IMR-90 (cell line): ENCODE results near the gene LY9. TPM values are rescaled to one million over a fixed set of nuclear protein-coding genes. Genes with fewer than 3 reads are reported as not detected.

Source experiments
- ATAC-seq: fragments of 200-7000 bp; cut with Tn5 transposase; 2 replicates; pipeline ENCODE4 v1.9.1; 2020; ENCODE audit warnings: low read depth, mild to moderate bottlenecking, moderate library complexity
- BruUV-seq: library from RNA; stranded (reverse); fragments of 400-500 nt; replicated peaks from 2 replicates; lab custom pipeline; 2021; lab: Mats Ljungman, UMichigan
- CTCF ChIA-PET: fragments of 300-600 bp; formaldehyde crosslinking; extraction: SDS; loops from one replicate; lab custom pipeline; 2021; ENCODE audit warnings: antibody characterized with exemption; lab: Yijun Ruan, JAX
- POLR2A ChIA-PET: fragments of 300-600 bp; sonication (Branson Sonifier 250); formaldehyde crosslinking; loops from one replicate; lab custom pipeline; 2022; ENCODE audit warnings: antibody characterized with exemption; ENCODE audit not compliant: unreplicated experiment; lab: Charles Lee
- DNase-seq: peaks from one replicate; pipeline ENCODE4 v3.0.0; 2013
- H2AFZ ChIP-seq: replicated peaks from 2 replicates; pipeline ENCODE3; 2013; ENCODE audit warnings: low read length, mild to moderate bottlenecking; ENCODE audit not compliant: poor library complexity
- H2AK5ac ChIP-seq: 2 replicates; pipeline ENCODE4 v1.6.1; 2013; ENCODE audit warnings: low read depth, low read length, inconsistent platforms
- H2AK9ac ChIP-seq: replicated peaks from 2 replicates; pipeline ENCODE3; 2013; ENCODE audit warnings: mild to moderate bottlenecking, low read depth, low read length, moderate library complexity; ENCODE audit not compliant: poor library complexity
- H2BK120ac ChIP-seq: 2 replicates; pipeline ENCODE4 v1.6.1; 2013; ENCODE audit warnings: low read depth, low read length, inconsistent platforms
- H2BK15ac ChIP-seq: 3 replicates; pipeline ENCODE4 v1.6.1; 2013; ENCODE audit warnings: low read depth, low read length, inconsistent platforms
- H2BK20ac ChIP-seq: 2 replicates; pipeline ENCODE4 v1.6.1; 2013; ENCODE audit warnings: low read depth, mild to moderate bottlenecking, inconsistent platforms, low read length, moderate library complexity
- H2BK5ac ChIP-seq: 2 replicates; pipeline ENCODE4 v1.6.1; 2013; ENCODE audit warnings: mild to moderate bottlenecking, low read depth, low read length, inconsistent platforms; ENCODE audit not compliant: poor library complexity, severe bottlenecking
- H3K14ac ChIP-seq: replicated peaks from 2 replicates; pipeline ENCODE4 v1.6.1; 2013; ENCODE audit warnings: low read depth, low read length, inconsistent platforms
- H3K18ac ChIP-seq: 2 replicates; pipeline ENCODE4 v1.6.1; 2013; ENCODE audit warnings: low read depth, low read length, control low read depth
- H3K23ac ChIP-seq: 2 replicates; pipeline ENCODE4 v1.6.1; 2013; ENCODE audit warnings: low read depth, low read length, inconsistent platforms
- H3K27ac ChIP-seq: 2 replicates; pipeline ENCODE4 v1.5.1; 2013; ENCODE audit warnings: mild to moderate bottlenecking, control low read depth, low read length; ENCODE audit not compliant: insufficient read depth
- H3K27me3 ChIP-seq: 2 replicates; pipeline ENCODE4 v1.6.1; 2013; ENCODE audit warnings: low read length; ENCODE audit not compliant: control insufficient read depth, insufficient read depth
- H3K36me3 ChIP-seq: 2 replicates; pipeline ENCODE4 v1.6.1; 2013; ENCODE audit warnings: low read length, mixed read lengths; ENCODE audit not compliant: control insufficient read depth, insufficient read depth
- H3K4ac ChIP-seq: 2 replicates; pipeline ENCODE4 v1.6.1; 2013; ENCODE audit warnings: low read depth, low read length, inconsistent platforms
- H3K4me1 ChIP-seq: 2 replicates; pipeline ENCODE4 v1.6.1; 2013; ENCODE audit warnings: low read length, mixed read lengths; ENCODE audit not compliant: control insufficient read depth, insufficient read depth
- H3K4me2 ChIP-seq: 2 replicates; pipeline ENCODE4 v1.6.1; 2013; ENCODE audit warnings: low read depth, mild to moderate bottlenecking, control low read depth, low read length, moderate library complexity
- H3K4me3 ChIP-seq: 2 replicates; pipeline ENCODE4 v1.5.1; 2013; ENCODE audit warnings: low read depth, mild to moderate bottlenecking, control low read depth, low read length, moderate library complexity; ENCODE audit not compliant: insufficient read depth
- H3K56ac ChIP-seq: 2 replicates; pipeline ENCODE4 v1.6.1; 2013; ENCODE audit warnings: low read length, inconsistent platforms; ENCODE audit not compliant: insufficient read depth; ENCODE audit errors: extremely low read depth
- H3K79me1 ChIP-seq, 2 experiments: 2 replicates each; pipeline ENCODE4 v1.6.1; 2013; ENCODE audit warnings: low read length in 2 of 2, inconsistent platforms in 1 of 2, low read depth in 1 of 2
- H3K9ac ChIP-seq: 2 replicates; pipeline ENCODE4 v1.6.1; 2013; ENCODE audit warnings: low read depth, low read length, control low read depth
- H3K9me1 ChIP-seq: 2 replicates; pipeline ENCODE4 v1.6.1; 2013; ENCODE audit warnings: low read length, inconsistent platforms; ENCODE audit not compliant: insufficient read depth
- H3K9me3 ChIP-seq: 2 replicates; pipeline ENCODE4 v1.6.1; 2013; ENCODE audit warnings: low read length; ENCODE audit not compliant: control insufficient read depth, insufficient read depth
- H4K20me1 ChIP-seq: 2 replicates; pipeline ENCODE4 v1.6.1; 2013; ENCODE audit warnings: low read length, inconsistent platforms; ENCODE audit not compliant: insufficient read depth
- H4K5ac ChIP-seq: 2 replicates; pipeline ENCODE4 v1.6.1; 2013; ENCODE audit warnings: mild to moderate bottlenecking, low read depth, low read length, control low read depth
- H4K8ac ChIP-seq, 2 experiments: 2 replicates each; pipeline ENCODE4 v1.6.1; 2013; ENCODE audit warnings: low read depth in 2 of 2, low read length in 2 of 2, control low read depth in 1 of 2, inconsistent platforms in 1 of 2
- H4K91ac ChIP-seq: 2 replicates; pipeline ENCODE4 v1.6.1; 2013; ENCODE audit warnings: low read depth, low read length, inconsistent platforms; ENCODE audit not compliant: insufficient read depth
- CEBPB ChIP-seq: IDR thresholded peaks from 2 replicates; pipeline ENCODE4 v1.6.1; 2012; ENCODE audit warnings: low read depth, low read length, improper control_type of control experiment
- CHD1 ChIP-seq: IDR thresholded peaks from 2 replicates; pipeline ENCODE4 v1.6.1; 2012; ENCODE audit warnings: low read depth, low read length, improper control_type of control experiment
- WGBS, 2 experiments: methylation state at CpG; one replicate each; pipeline versions ENCODE4 v1.1.5 to v1.1.7; 2013; ENCODE audit warnings: missing lambda C conversion rate in 2 of 2; ENCODE audit not compliant: insufficient read length in 1 of 2; ENCODE audit errors: extremely low coverage in 2 of 2; 5-methylcytosine and 5-hydroxymethylcytosine counted together
- dilution Hi-C: fragments of 300-500 bp; cut with HindIII; formaldehyde crosslinking; loops from one replicate; pipeline ENCODE4 v1.14.3; 2018; ENCODE audit warnings: low sequenced_read_pairs; ENCODE audit not compliant: unreplicated experiment
- in situ Hi-C: fragments of 300-500 bp; cut with MboI; formaldehyde crosslinking; loops from 3 replicates; pipeline ENCODE4 v1.14.3; 2019; ENCODE audit warnings: low sequenced_read_pairs, inconsistent platforms, mixed read lengths
- intact Hi-C: fragments of 100-400 bp; cut with micrococcal nuclease; formaldehyde crosslinking; loops from 2 replicates; pipeline ENCODE4 v1.10.0; 2022
- polyA plus RNA-seq, 3 experiments: library from polyadenylated mRNA; depleted of rRNA; stranded (reverse); fragments of >200 nt; gene quantifications; 2 replicates each; pipeline ENCODE4 v1.2.3, GENCODE V29; 2012; ENCODE audit warnings: low replicate concordance in 1 of 3
- total RNA-seq: library from RNA; depleted of rRNA; stranded (reverse); fragments of >200 nt; gene quantifications from 2 replicates; pipeline ENCODE4 v1.2.3, GENCODE V29; 2012
- TF ChIP-seq, protein P1 (sequence below): fragments of 150-350 bp; IDR thresholded peaks from 2 replicates; pipeline ENCODE4 v1.6.1; 2017; ENCODE audit warnings: mild to moderate bottlenecking, antibody characterized with exemption, low read length, low read depth

LY9 gene
- total and polyA plus RNA-seq, 2 of the 4 experiments (the other 2 are of a cell fraction), result not detected

DNA sequence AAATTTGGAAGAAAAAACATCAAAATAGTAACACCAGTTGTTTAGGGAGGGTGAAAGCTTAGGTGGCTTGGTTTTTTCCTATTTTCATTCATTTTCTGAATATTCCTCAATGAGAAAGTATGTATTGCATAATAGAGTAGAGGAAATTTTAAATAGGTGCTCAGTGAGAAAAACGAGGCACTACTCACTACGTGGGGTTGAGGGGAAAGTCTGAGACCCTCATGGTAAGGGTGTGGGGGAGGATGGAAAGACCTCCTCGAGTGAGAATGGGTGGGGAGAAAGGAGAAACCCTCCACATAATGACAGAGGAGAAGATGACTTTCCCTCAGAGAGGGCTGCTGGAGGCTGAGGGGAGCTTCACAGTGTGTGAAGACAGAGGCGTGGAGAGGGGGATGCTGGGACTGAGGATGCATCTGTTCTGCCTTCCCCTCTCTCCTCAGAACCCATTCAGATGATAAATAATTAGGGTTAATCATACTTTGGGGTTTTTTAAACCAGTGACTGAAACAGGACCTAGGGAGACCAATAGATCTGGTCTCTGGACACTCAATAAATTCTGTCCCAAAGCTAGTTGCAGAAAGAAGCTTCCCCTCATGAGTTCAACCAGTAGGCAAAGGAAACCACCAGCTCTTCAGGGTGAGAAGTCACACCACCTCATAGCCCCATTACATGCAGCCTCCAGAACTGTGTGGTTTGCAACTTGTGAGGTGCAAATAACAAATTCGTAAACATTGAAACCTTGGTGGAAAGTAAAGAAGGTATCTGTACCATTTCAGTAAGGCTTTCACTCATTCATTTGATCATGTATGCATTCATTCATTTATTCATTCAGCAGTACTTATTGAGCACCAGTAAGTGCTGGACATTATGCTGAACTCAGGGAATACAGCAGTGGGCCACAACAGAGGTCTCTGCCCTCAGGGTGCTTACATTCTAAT lies 39.8 kb upstream of the LY9 start:
- DNase-seq (no peak), ATAC-seq (no peak)
- Histone ChIP-seq H3K4me2 (no peak overlapping the region), H2BK120ac (no peak overlapping the region), H3K27me3 (no peaks in the 10 kb centered on the region), H3K9me3 (no peaks in the 10 kb centered on the region), H3K23ac (no peak overlapping the region), H4K20me1 (no peaks in the 10 kb centered on the region), H3K14ac (no peak overlapping the region), H4K91ac (no peak overlapping the region), H3K79me1 (no peaks in the 10 kb centered on the region), H3K4ac (no peak overlapping the region), H3K9ac (no peak overlapping the region), H3K18ac (no peak overlapping the region), H3K36me3 (no peaks in the 10 kb centered on the region), H2BK20ac (no peak overlapping the region), H3K4me1 (no peaks in the 10 kb centered on the region), H2AFZ (no peak overlapping the region), H2AK5ac (no peak overlapping the region), H2AK9ac (no peak overlapping the region), H4K8ac (no peak overlapping the region), H2BK15ac (no peak overlapping the region), H3K4me3 (no peak overlapping the region), H2BK5ac (no peak overlapping the region), H3K9me1 (no peaks in the 10 kb centered on the region), H3K27ac (no peak overlapping the region), H4K5ac (no peak overlapping the region), H3K56ac (no peak overlapping the region)
- POLR2A ChIA-PET, result no interaction called here
- CTCF ChIA-PET, result interaction anchor here (0.7 kb wide), 1 partner anchor 279 kb away, joined by 5 read pairs; no protein-coding TSS in a partner anchor
- dilution Hi-C loops, result no loop called here
- TF ChIP-seq CEBPB (peak; percentile 21; the same call in 1 of the 2 replicates), CHD1 (no peak)
- TF ChIP-seq, protein P1, sequence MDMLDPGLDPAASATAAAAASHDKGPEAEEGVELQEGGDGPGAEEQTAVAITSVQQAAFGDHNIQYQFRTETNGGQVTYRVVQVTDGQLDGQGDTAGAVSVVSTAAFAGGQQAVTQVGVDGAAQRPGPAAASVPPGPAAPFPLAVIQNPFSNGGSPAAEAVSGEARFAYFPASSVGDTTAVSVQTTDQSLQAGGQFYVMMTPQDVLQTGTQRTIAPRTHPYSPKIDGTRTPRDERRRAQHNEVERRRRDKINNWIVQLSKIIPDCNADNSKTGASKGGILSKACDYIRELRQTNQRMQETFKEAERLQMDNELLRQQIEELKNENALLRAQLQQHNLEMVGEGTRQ, result no peak
- whole genome bisulfite sequencing, 2 experiments, result 60% methylated on average over 1 of the region's 5 CpGs; no CpG with 5 or more reads in 1 of the 2 experiments
- BruUV-seq, result no TSS peak
- in situ Hi-C loops, result no loop called here
- intact Hi-C loops, result no loop called here
